GM23338 (cell line): ENCODE data around the gene SOX3. TPM values are rescaled to one million over a fixed set of nuclear protein-coding genes. Genes with fewer than 3 reads are reported as not detected.

Experiments
- ATAC-seq: fragments of 200-7000 bp; cut with Tn5 transposase; 3 replicates; pipeline ENCODE4 v1.9.1; 2020
- DNase-seq: peaks from one replicate; pipeline ENCODE4 v3.0.0-alpha.2; 2015; ENCODE audit warnings: low spot score
- H2AFZ ChIP-seq: fragments of 200-600 bp; sonication (generic); 2 replicates; pipeline ENCODE4 v1.8.0; 2016; ENCODE audit warnings: antibody characterized with exemption, mild to moderate bottlenecking, moderate library complexity
- H3F3A ChIP-seq: fragments of 200-600 bp; sonication (generic); replicated peaks from 2 replicates; pipeline ENCODE4 v1.8.0; 2017; ENCODE audit warnings: antibody characterized with exemption, mixed run types, low read depth
- H3K27ac ChIP-seq: fragments of 200-600 bp; sonication (generic); 2 replicates; pipeline ENCODE4 v1.6.1; 2016; ENCODE audit warnings: low read depth
- H3K27me3 ChIP-seq: fragments of 200-600 bp; sonication (generic); 2 replicates; pipeline ENCODE4 v1.8.0; 2016; ENCODE audit warnings: mild to moderate bottlenecking, mixed run types, moderate library complexity; ENCODE audit not compliant: insufficient read depth
- H3K36me3 ChIP-seq: fragments of 200-600 bp; sonication (generic); 2 replicates; pipeline ENCODE4 v1.8.0; 2016; ENCODE audit warnings: mild to moderate bottlenecking; ENCODE audit not compliant: insufficient read depth
- H3K4me1 ChIP-seq: fragments of 200-600 bp; sonication (generic); 2 replicates; pipeline ENCODE4 v1.8.0; 2016; ENCODE audit warnings: mild to moderate bottlenecking, moderate library complexity; ENCODE audit not compliant: insufficient read depth
- H3K4me2 ChIP-seq: fragments of 200-600 bp; sonication (generic); 2 replicates; pipeline ENCODE4 v1.7.1; 2017; ENCODE audit warnings: mixed run types
- H3K4me3 ChIP-seq: fragments of 200-600 bp; sonication (generic); 2 replicates; pipeline ENCODE4 v1.6.1; 2016; ENCODE audit warnings: mixed run types
- H3K79me2 ChIP-seq: fragments of 200-600 bp; sonication (generic); replicated peaks from 2 replicates; pipeline ENCODE4 v1.8.0; 2017; ENCODE audit warnings: mild to moderate bottlenecking; ENCODE audit not compliant: insufficient read depth
- H3K9me2 ChIP-seq: fragments of 200-600 bp; sonication (generic); 2 replicates; pipeline ENCODE4 v1.8.0; 2017; ENCODE audit not compliant: insufficient read depth
- H4K20me1 ChIP-seq: fragments of 200-600 bp; sonication (generic); replicated peaks from 2 replicates; pipeline ENCODE4 v1.8.0; 2017; ENCODE audit warnings: mild to moderate bottlenecking; ENCODE audit not compliant: insufficient read depth
- H3K27ac Mint-ChIP-seq: 2 replicates; pipeline ENCODE4 v1.8.0; 2020; ENCODE audit warnings: inconsistent platforms, mild to moderate bottlenecking, moderate library complexity, mixed read lengths
- H3K27me3 Mint-ChIP-seq: 3 replicates; pipeline ENCODE4 v1.8.0; 2022; ENCODE audit warnings: low read depth, mild to moderate bottlenecking, moderate library complexity, mixed read lengths, inconsistent platforms; ENCODE audit not compliant: insufficient read depth, poor library complexity
- H3K36me3 Mint-ChIP-seq: 3 replicates; pipeline ENCODE4 v1.8.0; 2021; ENCODE audit warnings: low read depth, mild to moderate bottlenecking, inconsistent platforms, moderate library complexity, mixed read lengths
- H3K4me1 Mint-ChIP-seq: 3 replicates; pipeline ENCODE4 v1.8.0; 2020; ENCODE audit warnings: mild to moderate bottlenecking, inconsistent platforms, mixed read lengths
- H3K4me3 Mint-ChIP-seq: 3 replicates; pipeline ENCODE4 v1.8.0; 2021; ENCODE audit warnings: moderate library complexity, mild to moderate bottlenecking, inconsistent platforms, mixed read lengths
- H3K9me3 Mint-ChIP-seq: 3 replicates; pipeline ENCODE4 v1.8.0; 2020; ENCODE audit warnings: moderate library complexity, mild to moderate bottlenecking, inconsistent platforms, mixed read lengths
- CREB1 ChIP-seq: fragments of 250-450 bp; sonication (Bioruptor Pico); IDR thresholded peaks from 2 replicates; pipeline ENCODE4 v1.5.0; 2020; ENCODE audit warnings: low read depth, mild to moderate bottlenecking, moderate library complexity
- CTCF ChIP-seq, 2 experiments: fragments of 200-600 bp in 1 of 2; sonication (generic) in 1 of 2; conservative IDR thresholded peaks; 2 replicates each; pipeline versions ENCODE4 v1.5.1 to v1.6.1; 2016 to 2017; ENCODE audit warnings: antibody characterized with exemption in 2 of 2, low read depth in 2 of 2, mild to moderate bottlenecking in 2 of 2, moderate library complexity in 1 of 2
- JUNB ChIP-seq: IDR thresholded peaks from one replicate; pipeline ENCODE4 v1.6.1; 2016; ENCODE audit warnings: antibody characterized with exemption; ENCODE audit not compliant: unreplicated experiment
- POLR2AphosphoS5 ChIP-seq: IDR thresholded peaks from 2 replicates; pipeline ENCODE4 v1.6.1; 2016; ENCODE audit warnings: antibody characterized with exemption, low read depth
- ZNF331 ChIP-seq: fragments of 250-450 bp; sonication (Bioruptor Pico); IDR thresholded peaks from 2 replicates; pipeline ENCODE4 v1.5.0; 2020; ENCODE audit warnings: low read depth, mild to moderate bottlenecking, moderate library complexity
- polyA plus RNA-seq: library from polyadenylated mRNA; unstranded; fragments of >200 nt; fragmentation: Nextera tagmentation; extraction: Ambion mirVana; gene quantifications from 2 replicates; pipeline ENCODE4 v1.2.1, GENCODE V29; 2016
- total RNA-seq: library from RNA; depleted of rRNA; stranded (reverse); fragments of >200 nt; shearing (Covaris generic); gene quantifications from 2 replicates; pipeline ENCODE4 v1.2.3, GENCODE V29; 2014
- TF ChIP-seq, protein P1 (sequence below): IDR thresholded peaks from one replicate; pipeline ENCODE4 v1.6.1; 2018; ENCODE audit warnings: antibody characterized with exemption; ENCODE audit not compliant: unreplicated experiment

SOX3 gene
- total and polyA plus RNA-seq, 2 experiments from 2014 or later = 9.8 to 23.3 TPM

- no peak for TF ChIP-seq CTCF (conservative IDR thresholded peaks at IDR 0.05; ENCODE audit: low read depth in 2 of 2)
- no peak for TF ChIP-seq ZNF331 (CRISPR knock-in tag)
- no peak for TF ChIP-seq CREB1 (CRISPR knock-in tag)
- TF ChIP-seq, protein P1, sequence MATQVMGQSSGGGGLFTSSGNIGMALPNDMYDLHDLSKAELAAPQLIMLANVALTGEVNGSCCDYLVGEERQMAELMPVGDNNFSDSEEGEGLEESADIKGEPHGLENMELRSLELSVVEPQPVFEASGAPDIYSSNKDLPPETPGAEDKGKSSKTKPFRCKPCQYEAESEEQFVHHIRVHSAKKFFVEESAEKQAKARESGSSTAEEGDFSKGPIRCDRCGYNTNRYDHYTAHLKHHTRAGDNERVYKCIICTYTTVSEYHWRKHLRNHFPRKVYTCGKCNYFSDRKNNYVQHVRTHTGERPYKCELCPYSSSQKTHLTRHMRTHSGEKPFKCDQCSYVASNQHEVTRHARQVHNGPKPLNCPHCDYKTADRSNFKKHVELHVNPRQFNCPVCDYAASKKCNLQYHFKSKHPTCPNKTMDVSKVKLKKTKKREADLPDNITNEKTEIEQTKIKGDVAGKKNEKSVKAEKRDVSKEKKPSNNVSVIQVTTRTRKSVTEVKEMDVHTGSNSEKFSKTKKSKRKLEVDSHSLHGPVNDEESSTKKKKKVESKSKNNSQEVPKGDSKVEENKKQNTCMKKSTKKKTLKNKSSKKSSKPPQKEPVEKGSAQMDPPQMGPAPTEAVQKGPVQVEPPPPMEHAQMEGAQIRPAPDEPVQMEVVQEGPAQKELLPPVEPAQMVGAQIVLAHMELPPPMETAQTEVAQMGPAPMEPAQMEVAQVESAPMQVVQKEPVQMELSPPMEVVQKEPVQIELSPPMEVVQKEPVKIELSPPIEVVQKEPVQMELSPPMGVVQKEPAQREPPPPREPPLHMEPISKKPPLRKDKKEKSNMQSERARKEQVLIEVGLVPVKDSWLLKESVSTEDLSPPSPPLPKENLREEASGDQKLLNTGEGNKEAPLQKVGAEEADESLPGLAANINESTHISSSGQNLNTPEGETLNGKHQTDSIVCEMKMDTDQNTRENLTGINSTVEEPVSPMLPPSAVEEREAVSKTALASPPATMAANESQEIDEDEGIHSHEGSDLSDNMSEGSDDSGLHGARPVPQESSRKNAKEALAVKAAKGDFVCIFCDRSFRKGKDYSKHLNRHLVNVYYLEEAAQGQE = no peak
- TF ChIP-seq JUNB = no peak
Measured at GRCh38 chrX:140525448-140525847, 20.6 kb upstream of the SOX3 start (continued).

DNA sequence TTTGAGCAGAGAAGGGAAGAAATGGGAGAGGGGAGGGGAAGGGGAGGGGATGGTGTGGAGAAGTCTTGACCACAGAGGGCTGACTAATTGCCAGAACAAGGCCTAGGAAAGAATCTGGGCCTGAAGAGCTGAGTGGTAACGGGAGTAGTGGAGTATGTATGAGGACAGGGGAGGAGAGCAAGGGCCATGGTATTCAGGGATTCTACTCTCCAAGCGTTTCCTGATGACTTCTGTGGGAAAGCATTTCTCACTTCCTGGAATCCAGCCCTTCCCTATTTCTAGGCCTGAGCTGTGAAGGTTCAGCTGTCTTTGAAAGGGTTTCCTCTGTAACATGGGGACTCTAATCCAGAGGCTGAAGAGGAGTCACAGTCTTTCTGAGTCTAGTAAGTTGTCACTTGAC is 19.7 kb upstream of the SOX3 start:
- Histone ChIP-seq H3F3A (no peaks in the 10 kb centered on the region), H3K36me3 (no peaks in the 10 kb centered on the region), H4K20me1 (no peaks in the 10 kb centered on the region), H3K27ac (no peak overlapping the region), H3K27me3 (no peaks in the 10 kb centered on the region), H3K9me2 (no peaks in the 10 kb centered on the region), H3K79me2 (no peaks in the 10 kb centered on the region), H2AFZ (no peak overlapping the region), H3K4me3 (no peak overlapping the region), H3K4me2 (no peak overlapping the region), H3K4me1 (peaks cover 7% of the 10 kb centered on the region; the same call in 1 of the 2 replicates)
- Mint-ChIP-seq H3K36me3 (no peaks in the 10 kb centered on the region; the same call in 2 of the 3 replicates), H3K27ac (0 out of 2 replicates have a peak overlapping the region, but pooled peaks have one; percentile 77), H3K4me3 (no peak overlapping the region), H3K4me1 (peaks cover 25% of the 10 kb centered on the region), H3K9me3 (no peaks in the 10 kb centered on the region; the same call in 2 of the 3 replicates), H3K27me3 (peaks cover 3% of the 10 kb centered on the region)
- ATAC-seq (no peak), DNase-seq (peak; percentile 19)
- no peak for TF ChIP-seq POLR2AphosphoS5

DNA sequence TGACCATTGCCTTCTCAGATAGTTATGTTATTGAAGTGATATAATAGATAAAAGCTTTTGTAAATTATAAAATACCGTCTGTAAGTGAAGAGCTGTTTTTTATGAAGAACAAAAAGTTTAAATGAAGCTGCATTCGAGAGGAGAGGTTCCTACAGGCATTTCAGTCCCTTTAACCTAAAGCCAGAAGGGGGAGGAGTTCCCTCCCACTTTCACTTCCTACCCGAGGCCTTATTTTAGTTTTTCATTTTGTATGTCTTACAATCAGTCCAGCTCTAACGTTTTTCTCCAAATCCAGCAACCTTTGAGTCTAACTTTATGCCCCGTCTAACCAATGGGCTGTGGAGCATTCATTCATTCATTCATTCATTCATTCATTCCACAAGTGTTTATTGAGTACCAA is 16.5 kb upstream of the SOX3 start:
- H3K79me2 ChIP-seq = no peaks in the 10 kb centered on the region
- Mint-ChIP-seq H3K27ac (no peak overlapping the region), H3K4me3 (no peak overlapping the region), H3K4me1 (peaks cover 17% of the 10 kb centered on the region), H3K36me3 (no peaks in the 10 kb centered on the region; the same call in 2 of the 3 replicates), H3K27me3 (peaks cover 3% of the 10 kb centered on the region), H3K9me3 (no peaks in the 10 kb centered on the region; the same call in 2 of the 3 replicates)
- H3K4me2 ChIP-seq = no peak overlapping the region
- no peaks in the 10 kb centered on the region for H4K20me1 ChIP-seq
- H3F3A ChIP-seq = no peaks in the 10 kb centered on the region
- no peak overlapping the region for H3K27ac ChIP-seq
- no peak for DNase-seq
- no peaks in the 10 kb centered on the region for H3K9me2 ChIP-seq
- H3K4me1 ChIP-seq = 0 out of 2 replicates have a peak, but pooled peaks cover 2% of the 10 kb centered on the region
- no peak for ATAC-seq
- H3K36me3 ChIP-seq = no peaks in the 10 kb centered on the region
- no peak overlapping the region for H2AFZ ChIP-seq
- no peak overlapping the region for H3K4me3 ChIP-seq
- no peaks in the 10 kb centered on the region for H3K27me3 ChIP-seq
- TF ChIP-seq, protein P1 = no peak
